KMS-11 (cell line): ENCODE data around the gene CLDN20.
"Not testable (repeated sequence)": the region's sequence is repeated elsewhere in the genome, so short reads cannot be mapped to it uniquely, and the experiment has no call there.

Source experiments
- H2AFZ ChIP-seq: fragments of 200-600 bp; sonication (generic); 2 replicates; pipeline ENCODE4 v1.6.1; 2016; ENCODE audit warnings: antibody characterized with exemption, mixed run types, low read depth
- H3K27ac ChIP-seq: fragments of 200-600 bp; sonication (generic); 2 replicates; pipeline ENCODE4 v1.6.1; 2016; ENCODE audit warnings: mild to moderate bottlenecking, mixed run types
- H3K27me3 ChIP-seq: fragments of 200-600 bp; sonication (generic); 2 replicates; pipeline ENCODE4 v1.6.1; 2017; ENCODE audit warnings: mild to moderate bottlenecking, low read depth, mixed run types, moderate library complexity; ENCODE audit not compliant: insufficient read depth
- H3K36me3 ChIP-seq: fragments of 200-600 bp; sonication (generic); 2 replicates; pipeline ENCODE4 v1.6.1; 2017; ENCODE audit warnings: mild to moderate bottlenecking, mixed run types; ENCODE audit not compliant: insufficient read depth
- H3K4me1 ChIP-seq: fragments of 200-600 bp; sonication (generic); 2 replicates; pipeline ENCODE4 v1.6.1; 2016; ENCODE audit warnings: mild to moderate bottlenecking, low read depth, mixed run types; ENCODE audit not compliant: poor library complexity, severe bottlenecking
- H3K4me2 ChIP-seq: fragments of 200-600 bp; sonication (generic); 2 replicates; pipeline ENCODE4 v1.7.0; 2016; ENCODE audit warnings: mild to moderate bottlenecking, mixed run types
- H3K4me3 ChIP-seq: fragments of 200-600 bp; sonication (generic); IDR thresholded peaks from 2 replicates; pipeline ENCODE4 v1.6.1; 2017; ENCODE audit warnings: low read depth, low read length, mixed read lengths; ENCODE audit not compliant: insufficient read depth
- H3K79me2 ChIP-seq: fragments of 200-600 bp; sonication (generic); 2 replicates; pipeline ENCODE4 v1.6.1; 2016; ENCODE audit warnings: low read depth, mixed run types; ENCODE audit not compliant: insufficient read depth
- H3K9ac ChIP-seq: fragments of 200-600 bp; sonication (generic); 2 replicates; pipeline ENCODE4 v1.6.1; 2016; ENCODE audit warnings: mild to moderate bottlenecking, mixed run types
- H4K20me1 ChIP-seq: fragments of 200-600 bp; sonication (generic); 2 replicates; pipeline ENCODE4 v1.6.1; 2016; ENCODE audit warnings: mild to moderate bottlenecking, mixed run types; ENCODE audit not compliant: insufficient read depth
- CTCF ChIP-seq: fragments of 200-600 bp; sonication (generic); conservative IDR thresholded peaks from 2 replicates; pipeline ENCODE4 v1.6.1; 2017; ENCODE audit warnings: low read depth, mild to moderate bottlenecking, antibody characterized with exemption, low read length, moderate library complexity, mixed read lengths

Gene CLDN20

DNA sequence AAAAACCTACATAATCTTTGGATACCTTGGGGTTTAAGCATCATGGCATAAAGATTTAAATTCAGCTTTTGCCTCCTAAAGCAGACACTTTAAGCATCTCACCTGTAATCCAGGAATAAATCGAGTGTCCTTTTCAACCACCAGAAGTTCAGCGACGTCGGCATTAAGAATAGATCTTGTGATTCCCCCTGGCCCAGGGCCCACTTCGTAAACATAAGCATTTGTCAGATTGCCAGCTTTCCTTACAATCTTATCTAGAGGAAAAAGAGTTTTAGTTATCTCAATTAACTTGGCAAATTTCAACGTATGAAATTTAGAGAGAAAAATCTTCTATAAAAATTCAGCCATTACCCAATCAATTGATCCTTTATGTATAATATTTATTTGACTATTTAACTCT, 47.3 kb downstream of the CLDN20 start:
- H3K27ac ChIP-seq: no peak overlapping the region

GRCh38 chr6:155311583-155311982, 47.8 kb downstream of the CLDN20 start:
- Histone ChIP-seq H3K9ac (no peak overlapping the region), H2AFZ (no peak overlapping the region), H3K36me3 (no peaks in the 10 kb centered on the region), H3K4me3 (no peak overlapping the region), H3K4me1 (peaks cover 15% of the 10 kb centered on the region), H3K27me3 (no peaks in the 10 kb centered on the region), H3K4me2 (no peak overlapping the region), H3K27ac (no peak overlapping the region), H3K79me2 (no peaks in the 10 kb centered on the region; the same call in 1 of the 2 replicates), H4K20me1 (no peaks in the 10 kb centered on the region)
- TF ChIP-seq CTCF: no peak

More for the DNA sequence above, 47.3 kb downstream of the CLDN20 start:
- Histone ChIP-seq H3K36me3 (no peaks in the 10 kb centered on the region), H3K4me2 (no peak overlapping the region), H3K4me1 (peaks cover 13% of the 10 kb centered on the region), H3K4me3 (no peak overlapping the region), H3K9ac (no peak overlapping the region), H3K79me2 (no peaks in the 10 kb centered on the region; the same call in 1 of the 2 replicates), H4K20me1 (no peaks in the 10 kb centered on the region), H2AFZ (no peak overlapping the region), H3K27me3 (no peaks in the 10 kb centered on the region)
- TF ChIP-seq CTCF: no peak

GRCh38 chr6:155312950-155313349, 49.1 kb downstream of the CLDN20 start:
- H3K4me3 ChIP-seq, H3K27ac ChIP-seq, H3K27me3 ChIP-seq, H3K79me2 ChIP-seq, H2AFZ ChIP-seq, H4K20me1 ChIP-seq, H3K36me3 ChIP-seq, H3K9ac ChIP-seq: not testable (repeated sequence)
- Histone ChIP-seq H3K4me1 (peaks cover 15% of the 10 kb centered on the region), H3K4me2 (peak overlapping the region; percentile 85)

DNA sequence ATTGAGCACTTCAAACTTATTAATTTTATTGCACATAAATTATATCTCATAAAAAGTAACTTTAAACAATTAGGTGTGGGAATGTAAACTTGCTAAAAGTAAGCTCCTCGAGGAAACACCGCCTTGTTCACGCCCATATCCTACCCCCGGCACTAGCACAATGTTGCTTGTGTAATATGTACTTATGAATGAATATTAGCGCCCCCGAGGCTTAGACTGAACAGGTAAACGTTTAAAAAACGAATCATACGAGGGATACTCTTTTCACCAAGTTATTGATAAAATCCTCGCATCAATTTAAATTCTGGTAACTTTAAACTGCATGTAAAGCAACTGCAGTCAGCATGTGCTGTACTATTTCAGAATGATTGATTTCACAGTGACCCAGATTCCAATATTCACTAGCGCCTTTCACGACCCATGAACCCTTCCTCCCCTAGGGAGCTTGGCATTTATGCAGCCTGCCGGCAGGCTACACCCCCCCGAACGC, 49.8 kb downstream of the CLDN20 start:
- Histone ChIP-seq H3K27me3 (no peaks in the 10 kb centered on the region), H3K9ac (peak overlapping the region; percentile 67), H2AFZ (peak overlapping the region; percentile 89), H3K4me3 (no peak overlapping the region), H3K4me1 (peaks cover 15% of the 10 kb centered on the region), H3K36me3 (no peaks in the 10 kb centered on the region), H3K27ac (peak overlapping the region; percentile 53), H4K20me1 (no peaks in the 10 kb centered on the region), H3K79me2 (no peaks in the 10 kb centered on the region; the same call in 1 of the 2 replicates), H3K4me2 (peak overlapping the region; percentile 85)
- TF ChIP-seq CTCF: no peak

- H4K20me1 ChIP-seq: no peaks in the 10 kb centered on the region
- H3K27me3 ChIP-seq: no peaks in the 10 kb centered on the region
- H3K4me2 ChIP-seq: peak within 1 kb of the TSS; percentile 85
- H3K79me2 ChIP-seq: no peaks in the 10 kb centered on the region; the same call in 1 of the 2 replicates
- peaks cover 15% of the 10 kb centered on the region for H3K4me1 ChIP-seq
- no peak within 1 kb of the TSS for H3K4me3 ChIP-seq
- no peak for TF ChIP-seq CTCF
- H3K36me3 ChIP-seq: no peaks in the 10 kb centered on the region
- peak within 1 kb of the TSS; percentile 89 for H2AFZ ChIP-seq
- H3K27ac ChIP-seq: peak within 1 kb of the TSS; percentile 79
- peak within 1 kb of the TSS; percentile 67 for H3K9ac ChIP-seq
Observed at GRCh38 chr6:155314092-155314772, 50.4 kb downstream of the CLDN20 start, which contains the start of gene TFB1M. TSS of gene TFB1M (minus strand) at chr6:155314484. CDS start at chr6:155314428, 56 bp downstream.
